T-cell (primary cell): ENCODE measurements around the gene HES6. TPM values are rescaled to one million over a fixed set of nuclear protein-coding genes. Genes with fewer than 3 reads are reported as not detected.

Experiments used
- ATAC-seq, 4 experiments: fragments of 200-7000 bp in 3 of 4; fragments of 150-1000 bp in 1 of 4; cut with Tn5 transposase; replicated peaks in 1 of 4; 1 replicate in 3 of 4; 2 replicates in 1 of 4; pipeline ENCODE4 v1.10.0; 2021; ENCODE audit warnings: moderate library complexity in 3 of 4, mild to moderate bottlenecking in 2 of 4, moderate number of reproducible peaks in 1 of 4
- CTCF ChIA-PET, 2 donors: fragments of 300-600 bp; sonication (Branson Sonifier 250); formaldehyde crosslinking; loops; one replicate each; lab custom pipeline; 2022; ENCODE audit warnings: antibody characterized with exemption in 2 of 2; lab: Charles Lee
- POLR2A ChIA-PET, 2 donors: fragments of 300-600 bp; sonication (Branson Sonifier 250); formaldehyde crosslinking; loops; one replicate each; lab custom pipeline; 2022; ENCODE audit warnings: antibody characterized with exemption in 2 of 2; lab: Charles Lee
- DNase-seq, 35 experiments: peaks; one replicate each; pipeline versions ENCODE4 v3.0.0 to v3.0.0-alpha.2; 2013 to 2023
- H3K27ac ChIP-seq: one replicate; pipeline ENCODE4 v1.5.1; 2013; ENCODE audit warnings: low read length
- H3K27me3 ChIP-seq, 2 experiments: replicated peaks in 1 of 2; 1 replicate in 1 of 2; 2 replicates in 1 of 2; pipeline versions ENCODE4 v1.6.1 to v1.7.0; 2013; ENCODE audit warnings: low read length in 1 of 2, mixed read lengths in 1 of 2; ENCODE audit not compliant: control insufficient read depth in 2 of 2, insufficient read depth in 2 of 2; ENCODE audit errors: extremely low read depth in 1 of 2
- H3K36me3 ChIP-seq, 2 donors: 1 replicate in 1 of 2; 2 replicates in 1 of 2; pipeline versions ENCODE4 v1.6.1 to v1.7.0; 2013; ENCODE audit warnings: low read length in 1 of 2; ENCODE audit not compliant: control insufficient read depth in 2 of 2, insufficient read depth in 1 of 2; ENCODE audit errors: extremely low read depth in 1 of 2
- H3K4me1 ChIP-seq, 2 experiments: 1 replicate in 1 of 2; 2 replicates in 1 of 2; pipeline versions ENCODE4 v1.6.1 to v1.7.0; 2013; ENCODE audit warnings: low read length in 2 of 2, mixed read lengths in 1 of 2; ENCODE audit not compliant: insufficient read depth in 2 of 2, control insufficient read depth in 1 of 2; ENCODE audit errors: extremely low read depth in 1 of 2
- H3K4me3 ChIP-seq, 2 donors: 1 replicate in 1 of 2; 2 replicates in 1 of 2; pipeline versions ENCODE4 v1.5.1 to v1.7.0; 2013; ENCODE audit warnings: mild to moderate bottlenecking in 2 of 2, low read length in 1 of 2, moderate library complexity in 1 of 2; ENCODE audit not compliant: control insufficient read depth in 1 of 2; ENCODE audit errors: extremely low read depth in 1 of 2
- H3K9me3 ChIP-seq: 2 replicates; pipeline ENCODE4 v1.7.0; 2013
- H3K27ac Mint-ChIP-seq, 2 donors: one replicate each; pipeline ENCODE4 v1.8.0; 2020 to 2021; ENCODE audit warnings: mild to moderate bottlenecking in 2 of 2, mixed read lengths in 2 of 2
- H3K27me3 Mint-ChIP-seq, 2 donors: one replicate each; pipeline ENCODE4 v1.8.0; 2021 to 2022; ENCODE audit warnings: mixed read lengths in 2 of 2
- H3K36me3 Mint-ChIP-seq: one replicate; pipeline ENCODE4 v1.8.0; 2021; ENCODE audit warnings: mixed read lengths
- H3K4me1 Mint-ChIP-seq, 3 donors: one replicate each; pipeline ENCODE4 v1.8.0; 2020 to 2022; ENCODE audit warnings: mixed read lengths in 3 of 3, mild to moderate bottlenecking in 1 of 3
- H3K4me3 Mint-ChIP-seq, 3 donors: one replicate each; pipeline ENCODE4 v1.8.0; 2020 to 2022; ENCODE audit warnings: mild to moderate bottlenecking in 3 of 3, mixed read lengths in 3 of 3, moderate library complexity in 3 of 3
- H3K9me3 Mint-ChIP-seq, 3 donors: one replicate each; pipeline ENCODE4 v1.8.0; 2020 to 2022; ENCODE audit warnings: mixed read lengths in 3 of 3
- WGBS: methylation state at CpG from one replicate; pipeline ENCODE4 v1.1.5; 2013; ENCODE audit warnings: missing lambda C conversion rate; ENCODE audit not compliant: insufficient coverage; 5-methylcytosine and 5-hydroxymethylcytosine counted together
- total RNA-seq, 35 experiments: library from RNA in 6 of 35; stranded (reverse) in 6 of 35; fragments of 120-200 nt in 1 of 35; gene quantifications; one replicate each; pipeline versions ENCODE4 v1.2.1 to v1.2.4 and lab custom pipeline; 2013 to 2026

The HES6 gene
- total RNA-seq, 5 donors from 2014 or later (not counting 1 experiment from before 2014, with no cell fraction given): 1.7 to 3.6 (median 2.7) TPM

DNA sequence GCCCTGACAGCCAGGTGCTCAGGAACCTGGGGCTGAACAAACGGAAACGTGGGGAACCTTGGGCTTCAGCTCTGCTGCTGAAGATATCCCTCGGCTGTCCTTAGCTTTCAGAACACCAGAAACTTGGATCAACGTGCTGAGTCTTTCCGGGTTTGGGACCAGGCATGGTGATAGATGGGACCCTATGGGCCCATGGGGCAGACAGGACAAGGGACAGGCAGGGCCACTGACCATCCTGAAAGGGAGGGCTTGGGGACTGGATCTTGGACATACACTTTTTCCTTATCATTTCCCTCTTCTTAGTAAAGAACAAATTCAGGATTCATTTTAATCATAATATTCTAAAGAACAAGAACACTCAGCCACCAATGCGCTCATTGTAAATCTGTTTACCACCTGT is 16.3 kb upstream of the HES6 start:
- Histone ChIP-seq H3K36me3 (peaks cover 23 to 45% of the 10 kb centered on the region in 2 donors), H3K27ac (no peak overlapping the region), H3K27me3 (no peaks in the 10 kb centered on the region), H3K4me1 (no peaks in the 10 kb centered on the region), H3K9me3 (no peaks in the 10 kb centered on the region), H3K4me3 (no peak overlapping the region)
- no peak for ATAC-seq
- no peak for DNase-seq
- POLR2A ChIA-PET: no interaction called here
- Mint-ChIP-seq H3K9me3 (no peaks in the 10 kb centered on the region), H3K27ac (no peak overlapping the region), H3K4me1 (no peaks in the 10 kb centered on the region), H3K27me3 (no peaks in the 10 kb centered on the region), H3K36me3 (peaks cover 30% of the 10 kb centered on the region), H3K4me3 (no peak overlapping the region)
- WGBS: 98% methylated on average over 4 of the region's 6 CpGs
- CTCF ChIA-PET: interaction anchor here in 1 of 2 donors (0.6 kb wide), 1 partner anchor 10 kb away, joined by 3 read pairs; no protein-coding TSS in a partner anchor

DNA sequence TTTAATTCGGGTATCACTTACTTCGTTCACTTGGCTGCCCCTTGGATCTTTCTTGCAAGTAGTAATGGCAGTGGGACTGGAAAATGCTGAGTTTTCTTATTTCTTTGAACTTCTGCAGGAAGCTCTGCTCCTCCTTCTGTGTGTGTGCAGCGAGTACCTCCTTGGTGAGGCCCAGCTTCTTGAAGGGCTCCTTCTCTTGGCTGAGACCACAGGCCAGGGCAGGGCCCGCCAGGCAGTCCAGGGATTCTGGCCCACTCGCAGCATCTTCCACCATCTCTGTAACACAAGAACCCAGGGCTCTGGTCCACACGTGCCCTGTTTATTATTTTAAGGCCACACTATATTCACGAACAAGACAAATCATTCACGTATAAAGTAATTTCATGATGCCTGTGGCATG is 15.8 kb upstream of the HES6 start:
- Histone ChIP-seq H3K4me1 (no peaks in the 10 kb centered on the region), H3K36me3 (peaks cover 23 to 47% of the 10 kb centered on the region in 2 donors), H3K9me3 (no peaks in the 10 kb centered on the region), H3K27ac (no peak overlapping the region), H3K27me3 (no peaks in the 10 kb centered on the region), H3K4me3 (no peak overlapping the region)
- H3K27ac Mint-ChIP-seq: peak overlapping the region in 1 of 2 donors; percentile 55
- H3K4me3 Mint-ChIP-seq: no peak overlapping the region
- H3K4me1 Mint-ChIP-seq: no peaks in the 10 kb centered on the region
- 100% methylated on average over 6 of the region's 8 CpGs for WGBS
- POLR2A ChIA-PET: no interaction called here
- H3K27me3 Mint-ChIP-seq: no peaks in the 10 kb centered on the region
- no peaks in the 10 kb centered on the region for H3K9me3 Mint-ChIP-seq
- CTCF ChIA-PET: interaction anchor here in 1 of 2 donors (0.6 kb wide), 1 partner anchor 10 kb away, joined by 3 read pairs; no protein-coding TSS in a partner anchor
- DNase-seq (no peak), ATAC-seq (no peak)
- peaks cover 33% of the 10 kb centered on the region for H3K36me3 Mint-ChIP-seq

- no peak overlapping the region for H3K4me3 ChIP-seq
- Mint-ChIP-seq H3K36me3 (peaks cover 29% of the 10 kb centered on the region), H3K9me3 (no peaks in the 10 kb centered on the region), H3K4me3 (no peak overlapping the region), H3K27ac (no peak overlapping the region), H3K4me1 (no peaks in the 10 kb centered on the region), H3K27me3 (no peaks in the 10 kb centered on the region)
- no peak for DNase-seq
- WGBS: 96% methylated on average over 5 of the region's 6 CpGs
- no peak for ATAC-seq
- POLR2A ChIA-PET: no interaction called here
- H3K27me3 ChIP-seq: no peaks in the 10 kb centered on the region
- H3K4me1 ChIP-seq: no peaks in the 10 kb centered on the region
- peaks cover 23 to 50% of the 10 kb centered on the region in 2 donors for H3K36me3 ChIP-seq
- H3K27ac ChIP-seq: no peak overlapping the region
- CTCF ChIA-PET: no interaction called here
- no peaks in the 10 kb centered on the region for H3K9me3 ChIP-seq
Observed at GRCh38 chr2:238255151-238255551, 15.3 kb upstream of the HES6 start.

DNA sequence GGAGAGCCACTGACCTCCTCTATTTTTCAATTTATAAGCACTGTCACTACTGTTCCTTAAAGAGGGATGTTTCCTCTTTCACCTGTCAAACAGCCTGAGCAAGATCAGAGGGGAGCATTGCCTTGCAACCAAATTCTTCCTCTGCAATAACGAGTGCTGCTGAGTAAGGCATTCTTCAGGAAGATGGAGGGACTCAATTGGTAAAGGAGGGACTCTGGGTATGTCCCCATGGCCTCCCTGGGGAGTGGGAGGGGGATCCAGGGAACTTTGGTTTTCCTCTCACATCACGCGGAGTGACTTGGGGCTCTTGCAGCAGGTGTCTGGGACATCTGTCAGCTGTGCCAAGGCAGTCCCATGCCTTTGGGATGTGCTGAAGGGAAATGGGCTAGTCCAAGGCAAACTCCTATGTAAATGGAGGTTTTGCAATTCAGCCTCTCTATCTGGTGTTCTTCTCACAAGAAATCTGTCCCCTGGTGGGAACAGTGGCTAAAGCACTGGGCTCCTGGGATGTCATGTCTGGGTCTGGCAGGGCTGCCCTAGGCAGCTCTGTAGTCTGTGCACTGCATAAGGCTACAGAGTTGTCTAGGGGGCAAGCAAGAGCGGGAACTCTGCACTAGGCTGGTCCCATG is 14.4 kb upstream of the HES6 start:
- no peaks in the 10 kb centered on the region for H3K27me3 Mint-ChIP-seq
- peaks cover 18 to 46% of the 10 kb centered on the region in 2 donors for H3K36me3 ChIP-seq

DNA sequence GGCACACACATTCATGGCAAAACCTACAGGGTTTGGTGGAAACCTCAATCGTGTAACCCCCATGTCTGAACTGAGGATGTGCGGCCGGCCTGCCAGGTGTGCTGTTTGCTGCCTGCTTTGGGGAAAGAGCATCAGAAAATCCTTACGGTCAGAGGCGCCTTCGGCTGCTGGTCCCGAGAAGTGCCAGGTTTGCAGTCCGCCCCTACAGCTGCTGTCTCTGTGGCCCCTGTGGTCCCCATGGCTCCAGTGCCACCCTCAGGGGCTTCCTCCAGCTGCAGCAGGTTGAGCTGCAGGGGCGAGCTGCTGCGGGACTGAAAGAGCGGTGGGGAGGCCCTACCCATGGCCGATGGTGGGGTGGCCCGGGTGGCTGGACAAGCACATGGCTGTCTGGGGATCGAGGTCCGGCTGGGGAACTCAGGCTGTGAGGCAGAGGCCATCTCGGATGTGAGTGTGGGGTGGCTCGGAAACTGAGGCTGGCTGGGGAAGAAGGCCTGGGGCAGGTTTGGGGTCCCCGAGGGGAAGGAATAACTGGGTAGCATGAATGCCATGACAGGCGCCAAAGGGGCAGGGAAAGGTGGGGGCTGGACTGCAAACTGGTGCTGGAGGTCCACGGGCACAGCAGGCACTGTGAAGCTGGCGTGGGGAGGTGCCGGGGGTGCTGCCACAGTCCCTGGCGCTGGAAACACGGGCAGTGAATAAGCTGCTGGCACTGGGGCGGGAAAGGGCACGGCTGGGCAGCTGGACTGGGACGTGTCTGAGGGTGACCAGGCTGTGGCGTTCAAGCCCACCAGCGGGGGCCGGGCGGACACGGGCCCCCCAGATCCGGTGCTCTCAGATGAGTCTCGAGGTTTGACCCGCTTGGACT is 13.2 kb upstream of the HES6 start:
- POLR2A ChIA-PET: no interaction called here
- Histone ChIP-seq H3K27me3 (no peaks in the 10 kb centered on the region), H3K9me3 (no peaks in the 10 kb centered on the region), H3K4me3 (no peak overlapping the region), H3K27ac (no peak overlapping the region), H3K4me1 (no peaks in the 10 kb centered on the region), H3K36me3 (peaks cover 14 to 40% of the 10 kb centered on the region in 2 donors)
- DNase-seq (no peak), ATAC-seq (no peak)
- Mint-ChIP-seq H3K4me1 (no peaks in the 10 kb centered on the region), H3K27ac (no peak overlapping the region), H3K36me3 (peaks cover 28% of the 10 kb centered on the region), H3K9me3 (no peaks in the 10 kb centered on the region), H3K27me3 (no peaks in the 10 kb centered on the region), H3K4me3 (no peak overlapping the region)
- CTCF ChIA-PET: no interaction called here
- 98% methylated on average over 35 of the region's 35 CpGs for WGBS

More for the DNA sequence above, 14.4 kb upstream of the HES6 start:
- Mint-ChIP-seq H3K27ac (no peak overlapping the region), H3K4me1 (no peaks in the 10 kb centered on the region), H3K9me3 (no peaks in the 10 kb centered on the region), H3K36me3 (peaks cover 27% of the 10 kb centered on the region), H3K4me3 (no peak overlapping the region)
- CTCF ChIA-PET: no interaction called here
- Histone ChIP-seq H3K9me3 (no peaks in the 10 kb centered on the region), H3K4me1 (no peaks in the 10 kb centered on the region), H3K27ac (no peak overlapping the region), H3K4me3 (no peak overlapping the region), H3K27me3 (no peaks in the 10 kb centered on the region)
- ATAC-seq (no peak), DNase-seq (no peak)
- POLR2A ChIA-PET: no interaction called here
- WGBS: 50% methylated on average over 1 of the region's 4 CpGs

- DNase-seq: no peak
- H3K4me1 ChIP-seq: no peaks in the 10 kb centered on the region
- H3K4me3 Mint-ChIP-seq: no peak overlapping the region
- H3K36me3 Mint-ChIP-seq: peaks cover 34% of the 10 kb centered on the region
- no peaks in the 10 kb centered on the region for H3K9me3 Mint-ChIP-seq
- POLR2A ChIA-PET: no interaction called here
- H3K27ac Mint-ChIP-seq: no peak overlapping the region
- H3K9me3 ChIP-seq: no peaks in the 10 kb centered on the region
- H3K27ac ChIP-seq: no peak overlapping the region
- no peak overlapping the region for H3K4me3 ChIP-seq
- no peaks in the 10 kb centered on the region for H3K4me1 Mint-ChIP-seq
- CTCF ChIA-PET: interaction anchor here in 1 of 2 donors (0.5 kb wide), 1 partner anchor 385 kb away, joined by 5 read pairs; no protein-coding TSS in a partner anchor
- WGBS: 98% methylated on average over 9 of the region's 11 CpGs
- no peaks in the 10 kb centered on the region for H3K27me3 Mint-ChIP-seq
- H3K27me3 ChIP-seq: no peaks in the 10 kb centered on the region
- peaks cover 16 to 36% of the 10 kb centered on the region in 2 donors for H3K36me3 ChIP-seq
- ATAC-seq: no peak
Observed at GRCh38 chr2:238251986-238252385, 12.1 kb upstream of the HES6 start.
